Stimulated activated CD4-positive, alpha-beta T cell treated with anti-CD3 and anti-CD28 coated beads, Interleukin-2, amount 100 ng/mL, for 4 hours (primary cell): ENCODE measurements around the gene KCNIP3.
A peak's percentile ranks its signal among the peaks of the same experiment; 100 is the strongest.
"Not testable (repeated sequence)": the region's sequence is repeated elsewhere in the genome, so short reads cannot be mapped to it uniquely, and the experiment has no call there.

Experiments used
- DNase-seq: peaks from one replicate; pipeline ENCODE4 v3.0.0-alpha.2; 2020; ENCODE audit warnings: low read depth

Gene KCNIP3

DNA sequence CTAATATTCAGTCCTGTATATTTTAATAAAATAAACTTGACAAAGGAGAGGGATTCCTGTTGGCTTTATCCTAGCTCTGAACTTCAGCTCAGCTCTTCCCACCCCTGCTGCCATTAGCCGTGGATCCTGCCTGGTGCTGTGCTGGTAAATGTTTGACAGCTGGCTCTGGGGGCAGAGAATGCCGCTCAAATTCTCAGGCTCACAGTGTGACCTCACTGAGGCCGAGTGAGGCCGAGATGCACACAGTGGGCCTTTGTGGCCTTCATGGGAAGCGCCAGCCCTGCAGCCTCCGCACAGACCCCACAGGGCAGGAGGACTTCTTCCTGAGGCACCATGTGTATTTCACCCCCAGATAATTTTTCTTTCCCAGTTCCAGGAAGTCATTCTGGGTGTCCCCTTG lies 88.9 kb downstream of the KCNIP3 start:
- DNase-seq: no peak

DNA sequence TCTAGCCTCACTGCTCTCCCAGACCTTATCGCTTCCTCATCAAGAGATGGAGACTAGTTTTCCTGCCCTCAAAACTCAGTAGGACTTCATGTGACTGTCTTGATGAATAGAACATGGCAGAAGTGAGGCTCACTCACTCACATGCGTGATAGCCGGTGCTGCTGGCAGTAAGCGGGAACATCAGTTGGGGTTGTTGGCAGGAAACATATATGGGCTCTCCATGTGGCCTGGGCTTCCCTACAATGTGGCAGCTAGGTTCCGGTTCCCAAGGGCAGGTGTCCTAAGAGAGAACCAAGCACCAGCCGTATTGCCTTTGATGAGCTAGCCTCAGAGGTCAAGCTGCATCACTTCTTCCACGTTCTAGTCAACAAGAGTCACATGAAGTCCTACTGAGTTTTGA lies 90.2 kb downstream of the KCNIP3 start:
- DNase-seq: no peak

DNA sequence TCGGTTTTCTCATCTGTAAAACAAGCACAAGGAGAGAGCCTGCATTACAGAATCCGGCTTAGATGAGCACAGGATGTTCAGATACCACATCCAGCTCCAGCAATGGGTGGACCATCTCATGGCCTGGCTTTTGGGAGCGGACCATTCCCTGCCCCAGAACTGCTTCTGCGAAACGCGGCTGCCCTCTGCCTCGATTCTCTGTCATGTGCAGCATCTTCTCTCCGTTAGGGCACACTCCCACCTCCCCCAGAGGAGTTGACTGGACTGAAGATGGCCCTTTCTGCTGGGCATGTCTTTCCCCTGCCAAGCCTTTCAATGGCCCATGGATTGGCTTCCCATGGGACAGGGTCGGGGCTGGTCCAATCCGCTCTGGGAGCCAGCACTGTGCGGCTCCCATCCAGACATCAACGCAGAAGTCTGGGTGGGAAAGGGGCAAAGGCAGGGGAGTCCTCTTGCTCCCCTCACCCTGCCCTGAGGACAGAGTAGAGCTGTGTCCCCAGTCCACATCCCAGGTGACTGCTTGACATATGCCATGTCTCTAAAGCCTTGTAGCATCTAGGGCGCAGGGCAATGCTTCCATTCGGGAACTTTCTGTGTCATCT lies 91.0 kb downstream of the KCNIP3 start:
- DNase-seq: no peak

DNA sequence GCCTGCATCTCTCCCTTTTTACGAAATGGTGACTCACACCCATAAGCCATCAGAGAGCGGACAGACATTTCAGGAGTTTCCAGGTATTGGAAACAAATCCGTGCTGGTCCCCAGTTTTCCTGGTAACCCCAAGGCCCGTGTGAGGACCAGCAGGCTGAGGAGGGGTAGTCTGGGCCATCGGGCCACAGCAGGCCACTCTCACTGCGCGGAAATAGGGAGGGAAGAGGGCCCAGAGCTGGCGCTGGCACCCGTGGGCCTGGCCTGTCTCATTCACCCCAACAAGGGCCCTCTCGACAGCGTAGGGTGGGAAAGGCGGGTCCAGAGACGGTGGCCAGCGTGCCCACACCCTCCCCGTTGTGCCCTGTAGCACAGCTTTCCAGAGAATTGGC lies 91.7 kb downstream of the KCNIP3 start:
- no peak for DNase-seq

DNA sequence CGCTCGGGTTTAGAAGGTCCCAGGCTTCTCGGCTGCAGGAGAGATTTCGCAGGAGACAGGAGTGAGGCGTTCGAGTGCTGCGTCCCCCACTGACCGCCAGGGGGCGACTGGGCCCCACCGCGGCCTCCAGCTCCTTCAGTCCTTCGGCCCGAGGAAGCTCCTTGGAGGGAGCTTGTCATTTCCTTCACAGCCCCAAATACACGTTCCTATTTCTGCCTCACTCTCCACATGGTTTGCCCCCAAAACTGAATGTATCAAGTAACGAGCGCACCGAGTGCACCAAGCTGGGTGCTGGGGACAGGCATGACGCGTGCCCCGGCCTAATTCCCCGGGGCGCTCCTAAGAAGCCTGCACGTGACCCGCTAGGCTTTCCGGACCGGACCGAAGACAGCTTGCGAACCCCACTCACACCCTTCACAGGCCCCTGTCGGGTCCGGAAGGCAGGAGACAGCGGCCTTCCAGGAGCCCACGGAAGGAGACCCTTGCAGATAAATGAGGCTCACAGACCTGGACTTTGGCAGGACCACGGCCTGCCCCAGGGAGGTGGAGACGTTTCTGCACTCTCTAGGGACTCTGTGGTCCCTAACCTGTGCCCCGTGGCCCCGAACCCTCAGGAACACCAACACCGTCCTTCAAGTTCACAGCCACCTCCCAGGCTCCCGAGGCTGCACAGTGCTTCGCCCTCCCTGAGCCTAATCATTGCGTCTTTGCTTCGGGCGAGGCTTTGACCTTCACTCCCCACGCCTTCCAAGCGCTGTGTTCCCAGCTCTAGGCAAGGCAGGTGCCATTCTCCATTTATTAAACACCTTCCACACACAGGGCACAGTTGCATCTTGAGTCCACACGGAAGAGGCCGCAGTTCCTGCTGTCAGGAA lies 92.3 kb downstream of the KCNIP3 start:
- DNase-seq: no peak

DNA sequence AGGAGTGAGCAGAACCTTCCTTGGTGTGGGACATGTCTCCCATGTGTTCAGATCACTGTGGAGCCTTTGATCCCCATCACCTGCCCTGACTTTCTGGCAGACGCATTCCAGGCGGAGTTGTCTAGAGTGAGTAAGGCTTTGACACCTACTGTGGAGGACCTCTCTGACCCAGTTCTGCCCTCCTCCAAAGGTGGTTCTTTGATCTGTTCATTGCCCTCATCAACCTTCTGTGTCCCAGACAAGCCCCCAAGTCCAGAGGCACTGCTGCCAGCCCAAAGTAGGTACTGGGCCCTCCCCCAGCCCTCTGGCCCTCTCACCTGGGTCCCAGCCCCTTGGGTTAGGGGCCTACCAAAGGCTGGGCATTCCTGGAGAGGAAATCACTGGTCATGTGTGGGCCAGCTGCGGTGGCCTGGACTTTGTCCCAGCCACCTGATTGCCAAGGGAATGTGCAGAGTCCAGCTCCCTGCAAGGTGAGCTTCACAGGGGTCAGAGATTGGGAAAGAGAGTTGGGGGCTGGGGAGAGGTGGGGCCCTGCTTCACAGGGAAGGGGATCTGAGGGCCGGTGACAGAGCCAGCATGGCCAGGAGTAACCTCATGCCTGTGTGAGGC lies 93.2 kb downstream of the KCNIP3 start:
- DNase-seq: no peak

DNA sequence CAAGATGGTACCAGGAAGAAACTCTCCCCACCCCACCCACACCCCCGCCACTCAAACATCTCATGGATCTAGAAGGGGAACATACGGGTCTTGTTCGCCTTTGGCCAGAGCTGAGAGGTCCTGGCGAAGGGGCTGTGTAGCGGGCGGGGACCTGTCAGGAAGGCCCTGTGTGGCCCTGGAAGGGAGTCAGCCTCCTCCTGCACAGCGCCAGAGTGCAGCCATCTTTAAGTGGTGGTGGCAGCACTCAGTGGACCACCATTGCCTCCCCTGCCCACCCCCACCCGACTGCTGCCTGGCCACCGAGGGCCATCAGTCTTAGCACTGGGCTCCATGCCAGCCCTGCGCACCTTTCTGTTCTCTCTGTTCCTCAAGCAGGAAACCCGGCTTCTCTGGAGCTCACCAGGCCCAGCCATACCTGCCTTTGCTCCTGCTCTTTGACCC lies 93.8 kb downstream of the KCNIP3 start:
- no peak for DNase-seq

DNA sequence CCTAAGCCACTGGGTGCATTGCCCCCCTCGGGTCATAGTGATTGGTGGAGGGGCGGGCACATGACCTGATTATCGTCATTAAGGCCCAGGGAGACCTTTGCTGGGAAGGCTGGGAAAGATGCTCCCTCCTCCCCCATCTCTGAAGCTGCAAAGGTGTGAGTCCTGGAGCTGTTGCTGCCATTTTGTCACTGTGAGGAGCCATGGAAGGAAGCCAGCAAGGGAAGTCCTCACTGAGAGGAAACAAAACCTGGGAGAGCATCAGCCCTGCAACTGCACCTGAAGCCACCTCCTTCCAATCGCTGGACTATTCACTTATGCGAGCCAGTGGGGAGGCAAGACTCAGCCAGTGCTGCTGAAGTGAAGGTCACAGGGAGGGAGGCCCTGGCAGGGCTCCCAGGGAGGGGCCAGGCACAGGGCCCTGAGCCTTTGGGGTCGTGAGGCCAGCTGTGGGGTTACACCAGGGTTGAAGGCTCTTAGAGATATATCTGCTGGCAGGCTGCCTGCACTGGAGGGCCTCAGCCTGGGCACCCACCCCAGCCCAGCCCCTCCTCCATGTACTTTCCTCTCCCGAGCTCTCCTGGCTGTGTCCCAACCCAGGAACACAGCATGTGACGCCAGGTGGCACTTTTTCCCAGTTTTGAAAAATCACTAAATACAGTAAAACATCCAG lies 94.6 kb downstream of the KCNIP3 start:
- DNase-seq: no peak

DNA sequence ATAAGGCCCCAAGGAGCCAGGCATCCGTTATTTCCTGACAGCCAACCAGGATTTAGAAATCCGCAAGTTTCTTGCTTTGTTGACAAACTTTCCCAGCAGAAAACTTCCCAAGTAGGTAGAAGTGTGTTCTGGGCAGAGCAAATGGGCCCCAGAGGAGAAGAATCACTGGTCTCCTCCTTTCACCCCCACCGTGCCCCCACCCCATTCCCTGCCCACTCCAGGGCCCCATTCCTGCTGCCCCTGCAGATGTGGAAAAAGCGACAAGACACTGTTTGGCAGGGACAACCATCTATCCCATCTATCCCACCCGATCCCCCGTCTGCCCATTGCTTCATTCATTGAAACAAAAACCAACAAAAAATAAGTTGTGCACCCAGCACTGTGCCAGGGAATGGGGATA lies 95.2 kb downstream of the KCNIP3 start:
- no peak for DNase-seq

DNA sequence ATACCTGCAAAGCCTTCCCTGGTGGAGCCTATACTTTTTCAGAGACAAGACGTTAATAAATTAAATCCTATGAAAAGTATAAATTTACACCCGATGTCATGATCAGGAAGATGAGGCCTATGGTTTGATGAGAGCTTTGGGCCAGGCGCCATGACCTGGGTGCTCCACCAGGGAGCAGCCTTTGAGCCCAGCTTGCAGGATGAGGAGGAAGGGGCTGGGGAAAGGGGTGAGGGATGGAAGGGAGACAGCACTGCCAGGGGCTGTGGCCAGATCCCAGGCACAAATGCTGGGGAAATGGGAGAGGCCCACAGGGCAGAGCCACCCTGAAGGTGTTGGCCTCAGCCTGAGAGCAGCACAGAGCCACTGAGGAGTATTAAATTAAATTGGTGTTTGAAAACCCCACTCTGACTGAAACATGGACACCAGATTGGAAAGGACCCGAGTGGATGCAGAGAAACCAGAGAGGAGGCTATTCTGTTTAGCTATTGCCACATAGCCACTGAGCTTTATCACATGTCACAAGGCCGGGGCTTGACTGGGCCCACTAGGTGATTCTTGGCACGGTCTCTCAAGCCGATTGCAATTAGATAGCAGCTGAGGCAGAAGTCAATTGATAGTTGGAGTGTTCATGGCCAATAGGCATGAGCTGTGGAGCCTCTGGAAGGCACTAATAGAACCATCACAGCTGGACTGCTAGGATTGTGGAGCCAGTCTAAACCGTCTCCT lies 95.7 kb downstream of the KCNIP3 start:
- DNase-seq: no peak

DNA sequence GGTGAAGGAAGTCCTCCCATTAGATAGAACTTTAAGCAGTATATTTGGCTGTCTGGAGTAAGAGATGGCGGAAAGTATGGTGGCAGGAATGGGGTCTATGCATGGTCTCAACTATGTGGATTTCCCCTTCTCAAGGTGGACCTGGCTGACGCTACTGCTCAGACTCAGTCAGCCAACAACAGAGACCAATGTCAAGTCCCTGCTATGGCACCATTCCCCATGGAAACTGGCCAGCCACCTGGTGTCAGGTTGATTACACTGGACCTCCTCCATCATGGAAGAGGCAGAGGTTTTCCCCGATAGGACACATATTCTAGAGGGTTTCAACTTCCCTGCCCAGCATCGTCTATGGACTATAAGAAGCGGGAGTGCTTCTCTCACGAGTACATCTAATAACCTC lies 96.8 kb downstream of the KCNIP3 start:
- no peak for DNase-seq

DNA sequence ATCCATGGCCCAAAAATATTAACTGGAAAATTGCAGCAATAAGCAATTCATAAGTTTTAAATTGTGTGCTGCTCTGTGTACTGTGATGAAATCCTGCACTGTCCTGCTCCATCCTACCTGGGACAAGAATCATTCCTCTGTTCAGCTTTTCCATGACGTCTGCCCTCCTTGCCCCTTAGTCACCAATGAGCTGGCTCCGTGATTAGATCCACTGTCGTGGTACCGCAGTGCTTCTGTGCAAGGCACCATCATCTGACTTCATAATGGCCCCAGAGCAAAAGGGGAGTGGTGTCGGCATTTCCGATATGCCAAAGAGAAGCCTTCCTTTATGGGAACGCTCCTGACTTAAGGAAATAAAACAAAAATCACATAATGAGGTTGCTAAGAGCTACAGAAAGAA lies 101.9 kb downstream of the KCNIP3 start:
- DNase-seq: no peak

DNA sequence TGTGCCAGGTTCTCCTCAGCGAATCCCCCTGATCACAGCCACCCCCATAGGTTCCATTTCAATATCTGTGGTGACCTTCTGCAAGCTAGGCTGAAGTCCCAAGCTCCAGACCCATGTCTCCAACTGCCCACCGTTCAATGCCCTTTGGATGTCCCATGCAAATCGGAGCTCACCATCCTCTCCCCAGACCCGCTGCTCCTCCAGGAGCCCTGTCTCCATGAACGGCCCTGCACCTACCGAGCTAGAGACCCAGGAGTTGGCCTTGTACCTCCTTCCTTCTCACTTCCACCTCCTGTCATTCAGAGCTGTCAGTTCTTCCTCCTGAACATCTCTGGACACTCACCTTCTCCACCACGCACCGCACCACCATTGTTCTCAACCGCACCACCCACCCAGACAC lies 104.3 kb downstream of the KCNIP3 start:
- DNase-seq: no peak

DNA sequence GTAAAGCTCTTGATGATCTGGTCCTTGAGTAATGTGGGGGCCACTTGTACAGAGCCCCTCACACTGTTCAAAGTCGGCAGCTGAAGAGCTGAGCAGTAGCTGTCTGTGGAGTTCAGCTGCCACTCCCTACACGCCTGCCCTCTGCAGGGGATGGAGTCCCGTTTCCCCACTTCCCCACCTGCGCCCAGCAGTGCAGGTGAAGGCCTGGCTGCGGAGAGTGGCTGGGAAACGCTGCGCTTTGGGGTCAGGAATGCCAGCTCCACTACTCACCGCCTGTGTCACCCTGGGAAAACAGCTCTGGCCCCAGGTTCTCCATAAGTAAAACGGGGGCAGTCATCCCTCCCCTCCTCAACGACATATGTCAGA lies 104.8 kb downstream of the KCNIP3 start:
- not testable (repeated sequence) for DNase-seq

DNA sequence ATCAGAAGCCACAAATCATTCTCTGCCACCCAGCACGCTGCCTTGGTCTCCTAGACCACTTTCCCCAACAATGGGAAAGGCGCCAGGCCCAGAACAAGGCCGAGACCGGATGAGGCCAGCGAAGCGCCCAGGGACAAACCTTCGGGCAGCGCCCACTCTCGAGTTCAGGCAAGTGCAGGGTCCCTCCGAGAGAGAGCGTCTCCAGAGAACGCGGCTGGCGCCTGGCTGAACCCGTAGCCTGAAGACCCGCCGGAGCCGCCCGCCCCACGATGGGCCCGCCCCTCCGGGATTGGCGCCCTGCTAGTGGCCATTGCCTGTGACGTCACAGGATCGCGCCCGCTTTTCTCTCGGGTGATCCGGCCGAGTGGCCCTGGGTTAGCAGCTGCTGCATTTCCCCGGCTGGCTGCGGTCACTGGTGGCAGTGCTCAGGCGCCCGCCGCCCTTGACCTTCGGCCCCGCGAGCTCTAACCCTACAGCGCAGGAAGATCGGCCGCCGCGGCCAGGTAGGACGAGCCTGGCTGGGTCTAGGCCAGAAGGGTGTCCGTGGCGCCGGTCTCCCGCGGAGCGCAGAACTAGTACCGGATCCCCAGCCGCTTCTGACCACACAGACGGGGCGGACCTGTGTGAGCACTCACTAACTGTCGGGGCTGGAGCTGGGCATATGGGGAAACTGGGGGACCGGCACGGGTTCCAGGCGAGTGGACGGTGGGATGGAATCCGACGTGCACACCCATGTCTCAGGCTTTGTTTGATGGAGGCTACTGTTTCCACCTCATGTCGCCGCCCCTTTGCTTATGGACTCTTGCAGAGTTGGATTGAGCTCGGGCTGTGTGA lies 105.4 kb downstream of the KCNIP3 start, which contains the start of gene FAHD2A:
TSS of gene FAHD2A (plus strand) at position 339 of the 834 bp plus-strand sequence. CDS start 2,851 bp downstream, outside the sequence.
- DNase-seq: peak; percentile 93

DNA sequence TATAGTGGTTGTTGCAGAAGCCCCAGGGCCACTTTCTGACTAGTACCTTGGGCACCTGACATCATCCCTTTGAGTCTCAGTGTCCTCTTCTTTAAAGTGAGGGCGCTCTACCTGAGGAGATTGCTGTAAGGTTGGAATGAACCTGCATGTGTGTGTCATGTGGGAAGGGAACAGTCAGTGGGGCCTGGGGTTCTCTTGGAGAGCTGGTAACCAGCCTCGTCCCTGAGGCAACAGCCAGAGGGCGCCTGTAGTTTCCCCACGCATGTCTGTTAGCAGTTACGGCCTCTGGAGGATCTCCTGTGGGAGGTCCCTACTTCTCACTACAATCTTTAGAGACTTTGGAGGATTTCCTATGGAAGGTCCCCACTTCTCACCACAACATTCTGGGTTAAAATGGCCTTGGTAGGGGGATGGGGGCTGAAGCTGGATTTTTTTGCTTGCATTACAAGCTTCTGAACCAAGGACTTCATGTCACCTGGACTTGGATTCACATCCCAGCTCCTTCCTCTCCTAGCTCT lies 106.1 kb downstream of the KCNIP3 start:
- not testable (repeated sequence) for DNase-seq

DNA sequence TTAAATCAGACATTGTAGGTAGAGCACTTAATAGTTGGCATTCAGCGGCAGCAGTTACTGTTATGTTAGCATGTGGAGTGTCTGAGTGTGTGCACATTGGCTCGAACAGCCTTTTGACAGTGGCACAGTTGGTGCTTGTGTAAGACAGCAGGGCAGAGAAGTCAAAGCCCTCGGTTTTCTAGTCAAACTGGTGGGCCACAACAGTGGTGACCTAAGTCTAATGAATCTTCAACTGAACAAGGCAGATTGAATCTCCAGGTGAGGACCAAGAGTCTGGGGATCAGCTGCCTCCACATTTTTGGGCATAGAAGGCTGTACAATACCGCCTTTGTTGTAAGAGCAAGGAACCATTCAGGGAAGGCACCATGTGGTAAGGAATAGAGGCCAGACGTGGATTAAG lies 106.7 kb downstream of the KCNIP3 start:
- not testable (repeated sequence) for DNase-seq

DNA sequence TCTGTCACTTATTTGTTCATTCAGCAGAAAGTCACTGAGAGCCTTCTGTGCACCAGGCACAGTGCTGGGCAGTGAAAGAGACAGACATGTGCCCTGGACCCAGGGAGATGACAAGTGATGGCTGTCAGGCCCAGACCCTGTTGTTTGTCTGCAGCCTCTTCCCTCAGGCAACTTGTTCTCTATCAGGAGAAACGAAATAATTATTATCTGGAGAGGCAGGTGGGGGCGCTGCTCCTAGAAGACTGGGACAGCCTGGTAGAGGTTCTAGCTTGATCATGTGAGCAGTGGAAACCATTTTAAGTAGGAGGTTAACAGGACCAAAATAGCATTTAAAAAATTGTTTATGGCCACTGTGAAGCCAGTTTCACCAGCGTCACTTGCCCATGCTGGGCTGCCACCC lies 107.5 kb downstream of the KCNIP3 start:
- not testable (repeated sequence) for DNase-seq

DNA sequence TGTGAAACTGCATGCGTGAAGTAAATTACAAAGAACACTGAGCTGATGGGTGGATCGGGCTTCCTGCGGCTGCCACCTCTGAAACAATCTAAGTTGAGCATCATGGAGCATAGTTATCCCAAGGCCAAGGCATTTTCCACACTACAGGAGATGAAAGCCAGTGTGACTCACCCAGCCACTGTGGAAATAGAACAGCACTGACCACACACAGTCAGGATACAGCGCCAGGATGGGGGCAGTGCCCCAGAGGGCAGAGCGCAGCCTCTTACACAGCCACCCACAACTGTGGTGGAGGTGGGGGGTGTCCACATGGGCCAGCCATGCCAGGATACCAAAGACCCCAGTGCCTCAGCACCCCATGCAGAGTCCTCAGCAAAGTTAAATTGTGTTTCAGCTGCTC lies 114.1 kb downstream of the KCNIP3 start:
- DNase-seq: not testable (repeated sequence)

DNA sequence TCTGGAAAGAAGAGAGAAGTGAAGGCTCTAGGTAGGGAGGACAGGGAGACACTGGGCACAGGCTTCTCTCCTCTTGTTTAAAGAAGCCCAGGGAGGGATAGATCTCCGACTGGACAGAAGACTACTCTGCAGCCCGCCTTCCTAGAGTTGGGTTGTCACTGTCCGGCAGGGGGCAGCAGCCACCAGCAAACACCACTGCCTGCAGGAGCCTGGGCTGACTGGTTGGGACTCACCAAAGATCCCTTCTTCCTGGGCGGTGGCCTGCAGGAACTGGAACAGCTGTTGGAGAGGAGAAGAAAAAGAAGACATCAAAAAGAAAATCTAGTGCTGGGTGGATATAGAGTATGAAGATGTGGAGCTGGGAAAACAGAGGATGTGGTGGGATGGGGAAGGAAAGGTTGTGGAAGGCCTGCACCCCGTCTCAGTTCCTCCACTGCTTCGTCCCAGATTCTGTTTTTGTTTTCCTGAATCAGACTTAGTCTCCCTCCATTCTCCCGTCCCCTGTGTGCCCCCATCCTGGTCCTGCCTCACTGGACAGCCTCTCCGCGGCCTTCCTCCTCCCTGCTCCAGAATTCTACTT lies 117.0 kb downstream of the KCNIP3 start:
- peak; percentile 38 for DNase-seq
